ENCODE measurements around the gene PHF21B.
"Not testable (repeated sequence)": the region's sequence is repeated elsewhere in the genome, so short reads cannot be mapped to it uniquely, and the experiment has no call there.

Gene PHF21B

GRCh38 chr22:44931077-44931540 lies 78.7 kb downstream of the PHF21B start:
- no peak for DNase-seq

DNA sequence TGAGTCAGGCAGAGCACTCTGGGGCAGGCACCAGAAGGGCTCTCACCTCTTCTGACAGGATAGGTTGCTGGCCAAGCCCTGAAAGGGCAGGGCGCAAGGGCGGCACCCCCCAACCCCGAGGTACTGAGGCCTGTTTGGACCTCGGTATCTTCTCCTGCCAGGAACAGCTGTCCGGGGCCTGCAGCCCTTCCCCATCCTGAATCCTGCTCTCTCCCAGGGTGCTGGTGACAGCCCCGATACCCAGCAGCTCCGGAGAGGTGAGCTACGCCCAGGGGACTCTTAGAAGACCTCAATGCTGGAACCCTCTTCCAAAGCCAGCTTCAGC lies 79.1 kb downstream of the PHF21B start:
- DNase-seq: no peak

DNA sequence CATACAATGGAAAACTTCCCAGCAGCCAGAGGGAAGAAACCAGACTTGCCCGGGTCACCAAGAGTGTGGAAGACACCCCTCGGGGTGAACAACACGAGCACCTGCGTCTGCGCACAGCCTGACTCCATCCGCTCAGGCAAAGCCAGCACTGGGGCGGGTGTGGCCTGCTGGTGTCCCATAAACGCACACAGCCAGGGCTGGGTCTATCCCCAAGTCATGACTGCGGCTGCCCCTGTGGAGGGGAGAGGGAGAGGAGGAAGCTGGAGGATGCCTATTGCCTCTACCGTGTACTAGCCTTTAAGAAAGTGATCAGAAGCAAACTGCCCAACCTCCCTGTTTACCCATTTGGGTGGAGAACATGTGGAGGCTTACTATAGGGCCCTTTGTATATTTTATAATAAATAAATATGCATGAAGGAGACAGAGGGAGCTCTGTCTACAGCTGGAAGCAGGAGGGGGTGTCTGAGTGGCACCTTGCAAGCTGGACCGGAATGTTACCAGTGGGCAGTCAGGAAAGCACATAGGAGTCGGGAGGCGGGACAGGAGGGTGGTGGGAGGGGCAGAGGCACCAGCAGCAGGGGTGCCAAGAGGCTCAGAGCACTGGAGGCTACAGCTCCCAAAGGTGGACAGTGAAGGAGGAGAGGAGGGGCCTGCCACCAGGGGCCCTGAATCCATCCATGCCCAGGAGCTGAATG lies 79.6 kb downstream of the PHF21B start:
- DNase-seq: no peak

DNA sequence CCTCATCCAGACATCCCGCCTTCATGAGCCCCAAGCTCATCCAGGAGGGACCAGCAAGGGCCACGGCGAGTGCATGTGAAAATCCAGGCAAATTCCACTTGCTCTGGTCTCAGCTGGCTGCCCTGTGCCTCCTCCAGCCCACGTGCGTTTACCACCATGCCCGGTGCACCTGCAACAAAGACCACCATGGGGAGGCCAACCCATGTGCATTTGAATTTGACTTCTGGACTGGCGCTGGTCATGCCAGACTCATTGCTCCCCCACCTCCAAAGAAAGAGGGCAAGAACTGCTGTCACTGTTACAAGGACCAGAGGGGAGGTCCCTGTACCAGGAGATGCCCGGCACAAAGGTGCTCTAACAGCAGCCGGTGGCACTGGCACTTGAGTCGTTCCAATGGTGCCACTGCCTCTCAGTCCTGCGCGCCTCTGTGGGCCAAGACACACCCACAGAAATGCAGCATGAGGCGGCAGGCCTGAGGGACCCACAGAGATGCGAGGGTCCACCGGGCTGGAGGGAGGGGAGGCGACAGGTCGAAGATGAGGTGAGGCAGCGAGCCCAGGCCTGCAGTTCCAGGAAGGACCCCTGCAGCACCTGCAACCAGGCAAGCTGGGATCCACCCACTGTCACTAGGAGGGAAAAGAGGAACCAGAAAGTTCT lies 80.3 kb downstream of the PHF21B start:
- no peak for DNase-seq

GRCh38 chr22:44928711-44929358 lies 81.0 kb downstream of the PHF21B start:
- no peak for DNase-seq

DNA sequence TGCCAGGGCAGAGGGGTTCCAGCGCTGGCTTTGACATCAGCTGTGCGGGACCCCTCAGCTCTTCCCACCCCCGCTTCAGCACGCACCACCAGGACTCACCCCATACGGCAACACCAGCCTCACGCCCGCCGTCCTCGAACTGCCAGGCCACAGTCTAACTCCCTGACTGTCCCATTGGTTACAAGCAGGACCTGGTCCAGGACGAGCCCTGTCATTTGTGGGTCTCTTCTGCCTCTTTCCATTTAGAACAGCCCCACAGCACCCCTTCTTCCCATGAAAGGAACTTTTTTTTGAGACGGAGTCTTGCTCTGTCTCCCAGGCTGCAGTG lies 81.7 kb downstream of the PHF21B start:
- no peak for DNase-seq

DNA sequence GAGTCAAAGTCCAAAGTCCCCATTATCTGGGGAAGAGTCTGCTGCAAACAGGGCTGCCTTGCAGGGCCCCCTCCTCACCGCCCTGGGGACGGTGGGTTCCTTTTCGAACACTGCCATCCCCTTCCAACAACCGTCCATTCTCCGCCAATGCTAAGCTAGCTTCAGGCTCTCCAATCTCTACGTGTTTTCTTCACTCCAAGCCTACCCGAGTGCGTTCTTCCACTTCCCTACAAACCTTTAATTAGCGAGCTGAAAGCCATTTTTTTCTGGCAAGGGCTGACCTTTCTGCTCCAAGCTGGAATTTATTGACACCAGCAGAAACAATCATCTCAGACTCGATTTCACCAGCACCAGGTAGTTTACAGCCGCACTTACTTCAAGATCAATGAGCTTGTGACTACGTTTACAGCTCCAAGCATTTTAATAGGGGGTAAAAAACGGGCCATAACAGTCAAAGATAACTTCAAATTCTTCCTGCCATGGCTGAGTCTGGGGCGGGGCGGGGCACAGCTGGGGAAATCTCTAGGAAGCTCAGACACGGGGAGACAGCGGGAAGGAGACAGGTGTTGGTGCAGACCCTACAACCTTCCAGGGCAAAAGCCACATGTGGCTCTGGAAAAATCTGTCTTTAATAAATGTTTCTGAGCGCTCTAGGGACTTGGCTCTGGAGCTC lies 82.2 kb downstream of the PHF21B start:
- no peak for DNase-seq

- no peak for DNase-seq
These were observed 83.1 kb downstream of the PHF21B start for GRCh38 chr22:44926491-44927415.

GRCh38 chr22:44926124-44926475 lies 83.7 kb downstream of the PHF21B start:
- DNase-seq: no peak

DNA sequence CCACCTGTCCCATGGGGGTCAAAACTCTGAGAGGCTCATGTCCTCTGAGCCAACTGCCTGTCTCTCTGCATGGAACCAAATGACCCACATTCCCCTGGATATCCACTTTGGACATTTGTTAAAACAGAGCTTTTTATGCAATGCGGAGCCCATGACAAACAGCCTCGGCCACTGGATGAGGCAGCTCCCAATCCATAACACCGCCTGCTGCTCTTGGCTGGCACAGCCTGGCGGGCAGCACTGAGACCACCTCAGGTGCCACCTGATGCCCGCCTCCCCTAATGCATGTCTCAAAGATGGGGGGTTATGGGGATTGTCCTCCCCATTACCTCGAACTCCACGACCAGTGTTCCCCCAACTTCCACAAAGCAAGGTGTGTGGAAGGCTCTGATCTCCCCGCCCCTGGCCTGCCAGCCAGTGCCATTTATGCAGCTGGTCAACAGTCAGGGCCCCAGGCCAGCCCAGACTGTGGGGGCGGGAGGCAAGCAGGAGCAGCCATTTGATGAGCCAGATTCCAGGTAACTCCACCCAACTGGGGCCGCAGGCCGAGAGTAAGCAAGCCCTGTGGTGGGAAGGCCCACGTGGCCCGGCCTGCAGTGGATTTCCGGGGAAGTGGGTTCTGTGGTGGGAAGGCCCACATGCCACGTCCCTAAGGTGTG lies 84.2 kb downstream of the PHF21B start:
- DNase-seq: no peak

DNA sequence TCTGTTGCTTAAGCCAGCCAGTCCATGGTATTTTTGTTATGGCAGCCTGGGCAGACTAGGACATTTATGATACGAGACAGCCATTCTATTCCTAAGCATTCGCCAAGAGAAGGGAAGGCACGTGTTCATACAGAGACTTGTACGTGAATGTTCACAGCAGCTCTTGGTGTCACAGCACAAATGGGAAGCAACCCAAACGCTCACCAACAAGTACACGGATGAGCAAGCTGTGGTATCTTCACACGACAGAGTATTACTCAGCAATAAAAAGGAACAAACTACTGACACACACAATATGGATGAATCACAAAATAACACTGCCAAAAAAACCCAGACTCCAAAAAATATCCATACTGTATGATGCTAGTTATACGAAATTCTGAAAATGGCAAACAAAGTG lies 85.1 kb downstream of the PHF21B start:
- DNase-seq: no peak

GRCh38 chr22:44924098-44924497 lies 85.7 kb downstream of the PHF21B start:
- no peak for DNase-seq

- DNase-seq: not testable (repeated sequence)
These were observed 88.0 kb downstream of the PHF21B start for GRCh38 chr22:44921766-44922165.

- DNase-seq: no peak
These were observed 89.6 kb downstream of the PHF21B start for GRCh38 chr22:44920183-44920582.

GRCh38 chr22:44919691-44920090 lies 90.1 kb downstream of the PHF21B start:
- DNase-seq: no peak

- DNase-seq: no peak
These were observed 90.8 kb downstream of the PHF21B start for GRCh38 chr22:44918925-44919392.

GRCh38 chr22:44918166-44918924 lies 91.5 kb downstream of the PHF21B start:
- DNase-seq: no peak

GRCh38 chr22:44917372-44918165 lies 92.2 kb downstream of the PHF21B start:
- DNase-seq: no peak

- DNase-seq: no peak
These were observed 93.2 kb downstream of the PHF21B start for GRCh38 chr22:44916281-44917231.

Measured in NCI-H446 treated with DMSO at 0.1 percent for 48 hours (cell line).